GM18858 (cell line): ENCODE data around the gene BHLHE23.

Source experiments
- ATAC-seq: cut with Tn5 transposase; IDR thresholded peaks from one replicate; pipeline ENCODE4 v1.9.1; 2021; ENCODE audit not compliant: unreplicated experiment

BHLHE23 gene

GRCh38 chr20:62993856-62994494 lies 12.8 kb downstream of the BHLHE23 start:
- ATAC-seq, result no peak

- ATAC-seq, result no peak
These were observed 14.9 kb downstream of the BHLHE23 start for GRCh38 chr20:62991863-62992262.

- ATAC-seq, result no peak
These were observed 15.5 kb downstream of the BHLHE23 start for GRCh38 chr20:62991196-62991807.

- ATAC-seq, result no peak
These were observed 16.4 kb downstream of the BHLHE23 start for GRCh38 chr20:62990306-62990825.

GRCh38 chr20:62989201-62989601 lies 17.6 kb downstream of the BHLHE23 start:
- ATAC-seq, result no peak

GRCh38 chr20:62987114-62987513 lies 19.6 kb downstream of the BHLHE23 start:
- no peak for ATAC-seq

- ATAC-seq, result no peak
These were observed 20.4 kb downstream of the BHLHE23 start for GRCh38 chr20:62986257-62986800.

GRCh38 chr20:62985444-62985778 lies 21.4 kb downstream of the BHLHE23 start:
- ATAC-seq, result no peak

GRCh38 chr20:62984666-62985443 lies 21.9 kb downstream of the BHLHE23 start:
- no peak for ATAC-seq

- ATAC-seq, result no peak
These were observed 23.6 kb downstream of the BHLHE23 start for GRCh38 chr20:62983210-62983609.

- ATAC-seq, result no peak
These were observed 24.4 kb downstream of the BHLHE23 start for GRCh38 chr20:62982124-62983075.

- no peak for ATAC-seq
These were observed 25.8 kb downstream of the BHLHE23 start for GRCh38 chr20:62980970-62981369.

GRCh38 chr20:62980380-62980960 lies 26.3 kb downstream of the BHLHE23 start:
- ATAC-seq, result no peak

GRCh38 chr20:62979876-62980373 lies 26.8 kb downstream of the BHLHE23 start:
- no peak for ATAC-seq

- ATAC-seq, result no peak
These were observed 27.5 kb downstream of the BHLHE23 start for GRCh38 chr20:62979310-62979709.

- ATAC-seq, result no peak
These were observed 28.2 kb downstream of the BHLHE23 start for GRCh38 chr20:62978561-62978943.

GRCh38 chr20:62977613-62978560 lies 28.9 kb downstream of the BHLHE23 start:
- ATAC-seq, result peak; percentile 48

GRCh38 chr20:62976886-62977285 lies 29.9 kb downstream of the BHLHE23 start:
- no peak for ATAC-seq
